GM12865 (cell line): ENCODE measurements around the gene ZRANB3.

Experiments
- DNase-seq: peaks from one replicate; pipeline ENCODE4 v3.0.0; 2010; ENCODE audit warnings: low read depth
- H3K4me3 ChIP-seq: 2 replicates; pipeline ENCODE4 v1.5.1; 2011; ENCODE audit warnings: mild to moderate bottlenecking, low read depth, low read length, control low read depth
- CTCF ChIP-seq: IDR thresholded peaks from 2 replicates; pipeline ENCODE4 v1.5.1; 2011; ENCODE audit warnings: low read length, control low read depth, low read depth, inconsistent platforms; ENCODE audit not compliant: insufficient read depth; ENCODE audit errors: missing control alignments

The ZRANB3 gene

DNA sequence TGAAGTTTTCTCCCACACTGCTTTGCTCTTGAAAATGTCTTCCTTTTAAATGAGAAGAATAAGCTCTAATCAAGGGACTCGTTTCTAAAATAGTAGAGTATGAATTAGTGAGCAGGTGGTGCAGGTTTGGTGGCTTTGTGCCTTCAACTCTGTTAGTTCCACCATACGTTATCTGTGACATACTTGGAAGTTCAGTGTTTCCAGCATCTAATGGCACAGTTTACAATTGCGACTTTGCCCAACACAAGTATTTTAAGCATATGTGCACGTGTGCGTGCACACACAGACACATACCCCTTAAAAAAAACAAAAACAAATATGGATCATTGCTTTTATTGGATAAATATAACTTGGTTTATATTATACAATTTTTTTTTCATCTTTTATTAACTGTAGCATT, 367.1 kb downstream of the ZRANB3 start:
- H3K4me3 ChIP-seq, result no peak overlapping the region
- no peak for DNase-seq
- TF ChIP-seq CTCF, result no peak

DNA sequence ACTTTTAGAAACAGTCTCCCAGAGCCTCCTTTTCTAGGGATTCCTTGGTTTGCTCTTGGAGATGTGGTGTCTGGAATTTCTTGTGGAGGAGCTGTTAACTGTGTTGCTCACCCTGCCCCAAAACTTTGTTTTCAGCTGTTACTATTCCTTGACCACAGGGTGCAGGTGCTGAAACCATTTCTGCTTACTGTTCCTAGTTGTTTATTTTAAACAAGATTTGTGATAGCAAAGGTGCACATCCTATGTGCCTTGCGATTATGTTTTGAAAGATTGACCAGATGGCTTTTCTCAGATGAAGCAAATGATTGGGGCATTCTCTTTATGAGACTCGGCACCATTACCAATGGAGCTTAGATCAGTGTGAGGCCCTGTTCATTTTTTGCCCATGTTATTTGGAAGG, 367.7 kb downstream of the ZRANB3 start:
- H3K4me3 ChIP-seq, result no peak overlapping the region

GRCh38 chr2:135162786-135163185, 368.2 kb downstream of the ZRANB3 start:
- DNase-seq, result no peak
- no peak for TF ChIP-seq CTCF
- H3K4me3 ChIP-seq, result no peak overlapping the region

More for the DNA sequence above, 367.7 kb downstream of the ZRANB3 start:
- TF ChIP-seq CTCF, result no peak
- DNase-seq, result no peak

DNA sequence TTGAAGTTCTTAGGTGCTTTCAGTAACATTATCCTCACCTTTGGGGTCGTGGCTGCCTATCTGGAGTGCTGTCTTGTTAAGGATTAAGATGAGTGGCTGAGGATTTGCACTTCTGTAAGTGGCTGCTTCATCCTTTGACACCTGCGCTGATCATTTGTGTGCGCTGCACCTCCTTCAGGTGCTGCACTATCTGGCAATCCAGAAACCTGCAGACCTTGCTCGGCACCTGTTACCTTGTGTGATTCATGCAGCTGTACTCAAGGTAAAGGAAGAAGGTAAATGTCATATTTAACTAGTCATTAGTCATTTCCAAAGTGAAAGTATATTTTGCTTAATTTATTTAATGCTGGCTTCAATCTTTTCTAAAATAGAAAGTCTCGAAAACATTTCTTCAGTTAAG, 368.6 kb downstream of the ZRANB3 start:
- no peak for TF ChIP-seq CTCF
- H3K4me3 ChIP-seq, result no peak overlapping the region

DNA sequence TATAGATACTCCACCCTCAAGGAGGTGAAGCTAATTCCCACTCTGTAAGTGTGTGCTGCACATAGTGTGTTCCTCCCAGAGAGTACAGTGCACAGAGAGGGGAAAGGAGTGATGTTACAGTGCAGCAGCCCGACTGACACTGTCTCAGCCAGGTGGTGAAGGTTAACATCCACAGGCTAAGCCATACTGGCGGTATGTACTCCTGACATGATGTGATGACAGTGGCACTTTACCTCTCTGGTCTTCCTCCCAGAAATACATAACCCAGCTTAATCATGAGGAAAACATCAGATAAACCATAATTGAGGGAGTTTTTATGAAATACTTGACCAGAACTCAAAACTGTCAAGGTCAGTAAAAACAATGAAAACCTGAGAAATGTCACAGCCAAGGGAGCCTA, 371.8 kb downstream of the ZRANB3 start:
- no peak for TF ChIP-seq CTCF
- no peak overlapping the region for H3K4me3 ChIP-seq
- no peak for DNase-seq

More for the DNA sequence above, 368.6 kb downstream of the ZRANB3 start:
- no peak for DNase-seq

DNA sequence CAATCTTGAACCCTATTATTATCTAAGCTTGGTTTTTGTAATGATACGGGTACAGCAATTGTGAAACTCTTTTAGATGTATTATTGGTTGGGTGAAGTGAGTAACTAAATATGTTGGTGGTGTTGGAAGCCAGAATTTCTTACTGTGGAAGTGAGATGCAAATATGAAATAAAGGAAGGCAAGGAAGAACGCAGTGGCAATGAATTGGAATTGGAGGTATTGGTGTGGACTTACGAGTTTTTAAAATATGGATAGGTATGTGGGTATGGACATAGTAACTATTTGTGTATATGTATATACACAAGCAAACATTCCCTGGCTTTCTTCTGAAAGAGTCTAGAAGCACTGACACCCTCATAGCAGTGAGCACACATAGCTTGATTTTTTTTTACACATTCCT, 373.2 kb downstream of the ZRANB3 start:
- TF ChIP-seq CTCF, result no peak
- no peak overlapping the region for H3K4me3 ChIP-seq
- no peak for DNase-seq

DNA sequence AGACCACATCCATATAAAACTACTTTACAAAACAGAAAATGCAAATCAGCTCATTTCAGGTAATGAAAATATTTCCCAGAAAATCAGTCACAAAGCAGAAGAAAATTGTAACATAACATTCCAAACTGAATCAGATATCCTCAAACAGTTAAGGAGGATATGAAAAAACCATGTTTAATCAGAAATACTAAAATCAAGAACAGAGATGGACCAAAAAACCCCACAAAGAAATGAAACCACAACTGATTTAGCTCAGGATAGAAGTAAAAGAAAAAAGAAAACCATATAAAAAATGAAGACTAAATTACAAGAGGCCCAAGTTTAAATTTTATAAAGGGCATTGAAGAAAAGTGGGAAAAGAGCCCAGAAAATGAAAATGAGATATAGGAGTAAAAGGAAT, 376.1 kb downstream of the ZRANB3 start:
- no peak for DNase-seq
- no peak overlapping the region for H3K4me3 ChIP-seq
- no peak for TF ChIP-seq CTCF
